ENCODE data around the gene RNF103.
"Not testable (repeated sequence)": the region's sequence is repeated elsewhere in the genome, so short reads cannot be mapped to it uniquely, and the experiment has no call there.

RNF103 gene, protein sequence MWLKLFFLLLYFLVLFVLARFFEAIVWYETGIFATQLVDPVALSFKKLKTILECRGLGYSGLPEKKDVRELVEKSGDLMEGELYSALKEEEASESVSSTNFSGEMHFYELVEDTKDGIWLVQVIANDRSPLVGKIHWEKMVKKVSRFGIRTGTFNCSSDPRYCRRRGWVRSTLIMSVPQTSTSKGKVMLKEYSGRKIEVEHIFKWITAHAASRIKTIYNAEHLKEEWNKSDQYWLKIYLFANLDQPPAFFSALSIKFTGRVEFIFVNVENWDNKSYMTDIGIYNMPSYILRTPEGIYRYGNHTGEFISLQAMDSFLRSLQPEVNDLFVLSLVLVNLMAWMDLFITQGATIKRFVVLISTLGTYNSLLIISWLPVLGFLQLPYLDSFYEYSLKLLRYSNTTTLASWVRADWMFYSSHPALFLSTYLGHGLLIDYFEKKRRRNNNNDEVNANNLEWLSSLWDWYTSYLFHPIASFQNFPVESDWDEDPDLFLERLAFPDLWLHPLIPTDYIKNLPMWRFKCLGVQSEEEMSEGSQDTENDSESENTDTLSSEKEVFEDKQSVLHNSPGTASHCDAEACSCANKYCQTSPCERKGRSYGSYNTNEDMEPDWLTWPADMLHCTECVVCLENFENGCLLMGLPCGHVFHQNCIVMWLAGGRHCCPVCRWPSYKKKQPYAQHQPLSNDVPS

DNA sequence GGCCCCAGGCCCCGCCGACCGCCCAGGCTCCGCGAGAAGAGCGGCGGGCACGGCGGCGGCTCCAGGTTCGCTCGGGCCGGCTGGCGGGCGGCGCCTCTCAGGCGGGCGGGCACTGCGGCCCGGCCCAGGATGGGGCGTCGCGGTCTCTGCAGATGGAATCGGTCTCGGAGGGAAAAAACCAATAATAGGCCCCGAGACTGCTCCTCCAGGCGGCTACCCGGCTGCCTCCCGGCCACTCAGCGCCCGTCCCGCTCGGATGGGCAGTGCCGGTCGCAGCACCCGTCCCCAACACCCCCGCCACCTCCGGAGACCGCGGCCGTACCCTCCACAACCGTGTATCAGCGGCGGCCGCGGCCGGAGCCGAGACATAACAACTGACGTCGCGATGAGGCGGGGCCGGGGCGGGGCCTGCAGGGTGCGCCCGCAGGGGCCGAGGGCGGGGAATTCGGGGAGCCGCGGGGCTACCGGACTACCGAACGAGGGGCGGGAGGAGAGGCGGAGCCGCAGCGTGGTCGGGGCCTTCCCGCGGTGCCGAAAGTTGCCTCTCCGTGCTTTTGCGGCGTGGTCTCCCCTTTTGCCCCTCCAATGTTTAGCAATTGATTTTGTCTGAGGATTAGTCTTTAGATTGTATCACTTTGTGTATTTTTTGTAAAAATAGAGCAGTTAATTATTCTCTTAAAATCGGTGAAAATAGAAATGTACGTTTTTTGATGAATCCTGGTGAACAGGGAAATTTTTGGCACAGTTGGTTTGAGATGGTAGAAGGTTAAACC lies at the start of gene RNF103:
TSS of gene RNF103 (minus strand) at position 372 of the 773 bp plus-strand sequence. CDS start 979 bp downstream, outside the sequence.
- DNase-seq: peak; percentile 91

DNA sequence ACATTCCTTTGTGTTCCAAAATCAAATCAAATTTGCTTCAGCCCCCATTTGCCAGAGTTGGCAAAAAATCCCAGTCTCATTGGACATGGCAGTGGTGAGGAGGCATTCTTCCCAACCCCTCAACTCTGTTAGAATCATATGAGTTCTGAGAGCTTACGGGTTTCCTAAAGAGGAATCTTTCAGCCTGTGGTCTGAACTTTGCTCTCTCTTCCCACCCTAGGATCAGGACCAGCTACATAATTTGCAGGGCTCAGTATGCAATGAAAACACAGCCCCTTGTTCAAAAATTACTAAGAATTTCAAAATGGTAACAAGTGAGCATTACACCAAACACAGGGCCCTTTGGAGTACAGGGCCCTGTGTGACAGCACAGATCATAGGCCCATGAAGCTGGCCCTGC lies 49.3 kb upstream of the RNF103 start:
- no peak for DNase-seq

DNA sequence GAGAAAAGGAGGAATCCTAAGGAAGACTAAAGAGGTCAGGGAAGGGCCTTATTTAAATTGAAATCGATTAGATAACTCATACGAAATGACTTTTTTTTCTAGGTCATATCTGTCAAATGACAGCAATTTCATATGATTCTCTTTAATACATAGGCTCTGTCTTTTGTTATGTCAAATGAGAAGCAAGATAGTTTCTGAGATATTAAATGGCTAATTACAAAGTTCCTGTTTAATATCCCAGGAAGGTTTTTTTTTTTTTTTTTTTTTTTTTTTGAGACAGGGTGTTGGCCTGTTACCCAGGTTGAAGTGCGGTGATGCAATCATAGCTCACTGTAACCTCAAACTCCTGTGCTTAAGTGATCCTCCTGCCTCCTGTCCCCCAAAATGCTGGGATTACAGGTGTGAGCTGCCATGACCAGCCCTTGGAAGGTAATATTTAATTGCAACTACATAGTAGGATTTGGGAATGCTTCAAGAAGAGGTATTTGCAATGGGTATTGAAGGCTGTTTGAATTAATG lies 48.4 kb upstream of the RNF103 start:
- DNase-seq: no peak

DNA sequence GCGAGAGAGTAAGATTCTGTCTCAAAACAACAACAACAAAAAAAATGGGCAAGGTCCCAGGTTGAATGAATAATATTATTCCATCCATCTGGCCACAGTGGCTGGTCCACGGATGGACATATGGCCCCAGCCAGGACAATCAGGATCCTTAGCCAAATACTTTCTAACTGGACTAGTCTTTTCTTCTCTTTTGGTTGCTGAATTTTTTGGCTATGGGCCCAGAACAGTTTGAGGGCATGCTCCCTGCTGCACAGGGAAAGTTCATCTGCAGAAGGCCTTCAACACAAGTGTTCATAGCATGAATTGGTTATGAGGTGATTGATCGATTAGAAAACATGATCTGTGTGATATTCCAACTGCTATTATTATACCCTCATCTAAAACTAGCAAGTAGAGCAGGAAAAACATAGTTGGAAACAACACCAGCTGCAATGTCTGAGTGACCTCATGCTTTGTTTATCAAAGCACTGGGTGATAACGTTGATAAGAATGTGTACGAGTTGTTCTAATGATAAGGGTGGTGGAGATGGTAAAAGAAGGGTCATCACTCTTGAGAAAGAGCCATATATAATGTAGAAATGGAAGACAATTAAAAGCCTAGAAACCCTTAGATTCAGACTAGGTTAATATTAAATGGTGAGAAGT lies 47.8 kb upstream of the RNF103 start:
- no peak for DNase-seq

DNA sequence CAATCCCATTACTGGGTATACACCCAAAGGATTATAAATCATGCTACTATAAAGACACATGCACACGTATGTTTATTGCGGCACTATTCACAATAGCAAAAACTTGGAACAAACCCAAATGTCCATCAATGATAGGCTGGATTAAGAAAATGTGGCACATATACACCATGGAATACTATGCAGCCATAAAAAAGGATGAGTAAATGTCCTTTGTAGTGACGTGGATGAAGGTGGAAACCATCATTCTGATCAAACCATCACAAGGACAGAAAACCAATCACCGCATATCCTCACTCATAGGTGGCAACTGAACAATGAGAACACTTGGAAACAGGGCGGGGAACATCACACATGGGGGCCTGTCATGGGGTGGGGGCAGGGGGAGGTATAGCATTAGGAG lies 45.7 kb upstream of the RNF103 start:
- DNase-seq: not testable (repeated sequence)

DNA sequence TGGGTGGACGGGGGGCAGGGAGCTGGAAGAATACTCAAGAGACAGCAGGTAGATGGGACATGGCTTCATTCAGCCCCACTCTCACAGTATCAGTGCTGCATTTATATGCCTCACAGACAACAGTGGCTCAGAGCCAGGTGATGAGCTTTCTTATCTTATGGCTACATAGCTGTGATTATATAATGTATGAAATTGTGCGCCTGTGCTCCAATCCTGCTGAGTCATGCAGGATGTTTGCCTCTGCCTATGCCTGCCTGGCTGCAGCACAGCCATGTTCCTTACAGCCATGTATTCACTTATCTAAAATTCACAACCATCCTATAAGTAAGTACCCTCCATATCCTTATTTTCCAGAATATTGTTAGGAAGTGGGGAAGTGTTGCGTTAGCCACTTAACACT lies 37.7 kb upstream of the RNF103 start:
- DNase-seq: no peak

DNA sequence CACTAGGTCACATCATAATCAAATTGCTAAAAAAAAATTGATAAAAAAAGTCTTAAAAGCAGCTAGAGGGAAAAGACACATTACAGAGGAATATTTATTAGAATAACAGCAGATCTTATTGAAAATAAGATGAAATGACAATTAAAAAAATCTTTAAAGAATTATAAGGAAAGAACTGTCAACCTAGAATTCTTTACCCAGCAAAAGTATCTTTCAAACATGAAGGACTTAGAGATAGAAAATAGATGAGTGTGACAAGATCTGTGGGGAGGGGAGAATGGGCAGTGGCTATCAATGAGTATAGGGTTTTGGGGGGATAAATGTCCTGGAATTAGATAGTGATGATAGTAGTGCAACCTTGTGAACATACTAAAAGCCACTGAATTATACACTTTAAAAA lies 26.5 kb upstream of the RNF103 start:
- no peak for DNase-seq

DNA sequence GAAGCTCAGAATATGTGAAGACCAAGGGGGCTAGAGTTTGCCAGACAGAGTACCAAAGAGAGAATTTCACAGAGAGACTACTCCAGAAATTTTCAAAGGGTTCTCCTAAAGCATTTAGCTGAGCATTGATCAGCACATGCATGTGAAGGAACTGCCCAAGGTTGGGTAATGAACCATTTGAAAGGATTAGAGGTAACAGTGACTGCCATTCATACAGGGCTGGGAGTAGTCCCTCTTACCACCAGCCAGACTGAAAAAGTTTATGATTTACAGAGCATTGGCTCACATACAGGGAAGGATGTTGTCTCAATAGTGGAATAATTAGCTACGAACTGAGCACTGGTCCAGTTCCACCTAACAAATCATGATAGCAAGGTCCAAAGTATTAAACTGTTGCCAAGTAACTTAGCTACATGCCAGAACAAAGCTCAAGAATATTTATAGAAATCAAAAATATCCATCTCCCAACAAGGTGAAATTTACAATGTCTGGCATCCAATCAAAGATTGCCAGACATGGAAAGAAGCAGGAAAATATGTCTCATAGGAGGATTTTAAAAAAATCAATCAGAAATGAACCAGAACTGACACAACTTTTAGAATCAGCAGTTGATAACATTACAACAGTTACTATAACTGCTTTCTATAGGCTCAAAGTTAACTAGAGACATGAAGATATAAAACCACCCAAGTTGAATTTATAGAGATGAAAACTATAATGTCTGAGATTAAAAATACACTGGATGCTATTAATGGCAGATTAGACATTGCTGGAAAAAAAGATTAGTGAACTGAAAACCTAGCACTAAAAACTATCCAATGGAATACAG lies 25.7 kb upstream of the RNF103 start:
- DNase-seq: no peak

DNA sequence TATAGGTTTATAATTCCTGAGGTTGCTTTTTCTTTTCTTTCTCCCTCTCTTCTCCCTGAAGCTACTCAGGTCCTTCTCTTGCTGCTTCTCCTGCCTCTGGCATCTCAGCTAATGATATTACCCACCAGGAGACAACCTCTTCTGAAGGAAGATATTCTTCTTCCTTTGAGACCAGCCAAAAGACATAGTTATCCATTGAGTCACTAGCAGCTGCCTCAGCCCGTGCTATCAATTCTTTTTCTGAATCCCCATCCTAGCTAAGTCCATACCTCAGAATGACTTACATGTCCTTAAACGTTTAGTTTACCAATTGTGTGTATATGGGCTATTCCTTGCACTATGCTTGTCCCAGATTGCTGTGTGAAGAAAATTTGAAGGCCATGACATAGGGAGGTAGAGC lies 25.0 kb upstream of the RNF103 start:
- DNase-seq: no peak

DNA sequence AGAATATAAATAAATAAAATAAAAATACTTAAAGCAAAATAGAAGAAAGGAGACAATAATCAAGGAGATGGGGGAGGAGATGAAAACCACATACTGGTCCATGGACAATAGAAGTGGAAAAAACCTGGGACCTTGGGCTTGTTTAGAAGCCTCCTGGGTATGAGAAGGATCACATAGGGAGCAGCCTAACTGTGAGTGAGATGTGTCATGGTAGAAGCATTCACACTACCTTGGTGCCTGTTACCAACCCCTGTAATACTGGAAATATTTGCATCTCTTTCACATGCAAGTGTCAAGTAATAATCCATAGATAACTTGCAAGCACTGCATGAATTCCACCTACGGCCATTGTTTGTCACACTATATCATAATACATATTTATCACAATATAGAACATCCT lies 23.2 kb upstream of the RNF103 start:
- no peak for DNase-seq

DNA sequence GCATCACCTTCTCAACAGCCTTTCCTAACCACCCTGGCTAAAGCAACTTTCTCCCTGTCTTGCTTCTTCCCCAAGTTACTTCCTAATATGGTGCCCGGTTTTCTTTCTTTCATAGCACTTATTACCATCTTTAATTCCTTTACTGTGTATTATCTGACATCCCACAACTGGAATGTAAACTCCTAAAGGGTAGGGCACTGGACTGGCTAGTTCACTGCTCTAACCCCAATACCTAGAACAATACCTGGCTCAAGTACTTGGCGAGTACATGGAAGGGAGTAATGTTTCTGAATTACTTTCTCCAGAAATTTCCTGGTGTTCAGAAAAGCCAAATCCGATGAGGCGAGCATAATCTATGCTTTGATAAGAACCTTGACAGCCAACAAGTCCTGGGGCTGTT lies 22.7 kb upstream of the RNF103 start:
- no peak for DNase-seq

DNA sequence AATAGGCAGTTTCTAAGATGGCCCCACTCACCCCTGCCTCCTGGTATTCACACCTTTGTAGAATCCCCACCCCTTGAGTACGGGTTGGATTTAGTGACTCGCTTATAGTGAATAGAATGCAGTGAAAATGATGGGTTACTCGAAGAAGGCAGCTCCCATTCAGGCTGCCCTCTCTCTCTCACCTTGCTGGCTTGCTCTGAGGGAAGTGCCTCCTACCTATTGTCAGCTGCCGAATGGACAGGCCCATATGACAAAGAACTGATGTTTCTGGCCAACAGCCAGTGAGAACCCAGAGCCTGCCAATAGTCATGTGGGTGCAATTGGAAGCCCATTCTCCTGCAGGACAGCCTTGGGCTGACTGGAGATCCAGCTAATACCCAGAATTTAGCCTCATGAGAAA lies 22.1 kb upstream of the RNF103 start:
- no peak for DNase-seq

DNA sequence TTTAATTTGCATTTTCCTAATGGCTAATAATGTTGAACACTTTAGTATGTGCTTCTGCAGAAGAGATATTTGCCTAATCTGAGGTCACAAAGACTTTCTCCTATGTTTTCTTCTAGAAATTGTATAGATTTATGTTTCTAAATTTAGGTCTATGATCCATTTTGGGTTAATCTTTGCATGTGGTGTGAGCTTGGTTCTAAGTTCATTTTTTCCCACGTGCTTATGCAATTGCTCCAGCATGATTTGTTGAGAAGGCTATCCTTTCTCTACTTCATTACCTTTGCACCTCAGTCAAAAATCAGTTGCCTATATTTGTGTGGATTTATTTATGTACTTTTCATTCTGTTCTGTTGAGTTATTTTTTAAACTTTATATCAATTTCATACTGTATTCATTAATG lies 15.0 kb upstream of the RNF103 start:
- DNase-seq: no peak

DNA sequence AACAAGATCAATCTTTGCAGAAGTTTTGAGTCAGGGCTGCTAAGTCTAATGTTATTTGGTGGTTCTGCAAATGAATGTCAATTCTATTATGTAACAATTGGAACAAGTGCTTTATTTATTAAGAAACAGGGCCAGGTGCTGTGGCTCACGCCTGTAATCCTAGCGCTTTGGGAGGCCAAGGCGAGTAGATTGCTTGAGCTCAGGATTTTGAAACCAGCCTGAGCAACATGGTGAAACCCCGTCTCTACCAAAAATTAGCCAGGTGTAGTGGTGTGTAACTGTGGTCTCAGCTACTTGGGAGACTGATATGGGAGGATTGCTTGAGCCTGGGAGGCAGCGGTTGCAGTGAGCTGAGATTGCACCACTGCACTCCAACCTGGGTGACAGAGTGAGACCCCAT lies 13.2 kb upstream of the RNF103 start:
- no peak for DNase-seq

DNA sequence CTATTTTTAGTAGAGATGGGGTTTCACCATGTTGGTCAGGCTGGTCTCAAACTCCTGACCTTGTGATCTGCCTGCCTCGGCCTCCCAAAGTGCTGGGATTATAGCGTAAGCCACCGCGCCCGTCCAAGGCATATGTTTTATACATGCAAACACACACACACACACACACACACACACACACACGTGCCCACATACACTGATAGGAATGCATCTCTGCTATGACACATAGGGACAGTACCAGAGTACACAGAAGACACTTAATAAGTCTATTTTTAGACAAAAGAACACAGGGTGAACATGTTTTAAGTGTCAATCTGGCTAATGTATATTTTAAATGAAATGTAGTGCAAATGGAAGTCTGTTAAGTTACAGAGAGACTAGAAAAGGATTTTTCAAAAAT lies 10.7 kb upstream of the RNF103 start:
- DNase-seq: no peak

DNA sequence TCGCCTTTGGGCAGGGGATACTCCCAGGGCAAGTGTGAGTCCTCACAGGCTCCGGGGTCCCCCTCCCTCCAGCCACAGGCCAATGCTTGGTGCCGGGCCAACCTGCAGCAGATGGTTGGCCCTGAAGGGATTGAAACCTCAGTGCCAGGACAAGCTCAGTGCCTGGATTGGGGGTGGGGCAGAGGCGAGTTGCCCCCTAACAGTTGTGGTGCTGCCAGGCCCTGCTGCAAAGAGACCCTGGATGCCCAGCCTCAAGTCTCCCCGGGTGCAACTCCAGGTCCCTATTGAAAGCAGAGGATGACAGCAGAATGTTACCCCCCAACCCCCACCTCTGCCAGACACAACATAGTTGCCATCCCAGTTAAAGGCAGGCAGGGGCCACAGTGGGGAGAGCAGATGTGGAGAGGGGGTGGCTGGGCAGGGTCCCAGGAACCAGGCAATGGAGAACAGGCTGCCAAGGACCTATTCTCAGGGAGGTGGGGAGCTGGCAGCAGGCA lies 9.5 kb upstream of the RNF103 start:
- DNase-seq: no peak

DNA sequence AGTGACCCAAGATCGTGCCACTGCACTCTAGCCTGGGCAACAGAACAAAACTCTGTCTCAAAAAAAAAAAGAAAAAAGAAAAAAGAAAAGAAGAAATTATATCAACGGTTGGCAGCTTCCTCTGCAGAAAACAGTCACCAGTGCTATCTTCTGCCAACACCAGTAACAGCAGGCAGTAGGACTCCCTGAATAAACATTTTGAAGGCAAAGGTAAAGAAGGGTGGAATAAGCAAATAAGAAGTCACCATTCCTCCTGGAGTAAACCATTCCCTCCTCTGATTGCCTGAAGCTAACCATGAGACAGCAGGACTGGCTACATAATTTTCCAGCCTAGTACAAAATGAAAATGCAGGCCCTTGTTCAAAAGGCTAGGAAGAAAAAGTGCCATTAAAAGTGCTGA lies 9.0 kb upstream of the RNF103 start:
- DNase-seq: no peak

DNA sequence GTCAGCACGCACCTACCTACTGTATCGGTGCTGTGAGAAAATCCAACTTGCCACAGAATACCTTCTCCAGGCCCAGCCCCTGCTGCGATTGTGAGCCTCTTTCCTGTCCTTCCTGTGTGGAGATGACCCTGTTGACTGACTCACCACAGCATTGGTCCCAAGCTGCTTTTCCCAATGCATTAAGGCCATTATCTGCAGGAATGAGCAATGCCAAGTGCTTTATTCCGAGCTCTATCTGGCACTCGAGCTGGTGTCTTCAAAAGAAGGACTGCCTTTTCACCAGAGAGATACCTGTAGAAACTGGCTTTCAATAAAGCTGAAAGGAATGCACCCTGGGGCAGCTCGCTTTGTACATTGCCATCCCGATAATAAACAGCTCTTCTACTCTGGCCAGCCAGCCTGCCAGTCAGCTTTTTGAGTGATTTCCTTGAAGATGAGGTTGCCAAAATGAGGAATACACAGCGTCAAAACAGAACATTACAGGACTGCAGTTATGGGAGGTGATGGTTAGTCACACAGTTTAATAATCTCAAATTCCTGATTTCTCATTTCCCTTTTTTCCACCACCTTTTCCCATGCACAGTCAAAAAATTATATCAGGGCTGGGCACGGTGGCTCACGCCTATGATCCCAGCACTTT lies 8.3 kb upstream of the RNF103 start:
- no peak for DNase-seq

DNA sequence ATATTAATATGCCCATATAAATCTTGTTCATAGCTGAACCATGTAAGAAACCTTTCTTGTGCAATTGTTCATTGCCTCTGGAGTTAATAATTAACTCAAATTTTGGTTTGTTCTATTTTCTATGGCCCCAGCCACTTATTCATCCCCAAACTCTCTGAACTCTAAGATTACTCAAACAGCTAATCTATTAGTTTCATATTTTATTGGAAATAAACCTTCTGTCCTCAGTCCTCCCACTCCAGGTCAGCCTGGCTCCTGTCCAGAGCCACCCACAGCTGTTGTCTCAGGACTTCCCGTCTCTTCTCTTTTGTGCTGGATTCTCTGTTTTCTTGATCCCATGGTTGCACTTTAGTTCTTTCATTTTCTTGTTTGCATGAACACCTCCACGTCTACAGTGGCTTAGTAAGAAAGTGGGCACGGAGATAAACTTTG lies 4.4 kb upstream of the RNF103 start:
- DNase-seq: no peak

DNA sequence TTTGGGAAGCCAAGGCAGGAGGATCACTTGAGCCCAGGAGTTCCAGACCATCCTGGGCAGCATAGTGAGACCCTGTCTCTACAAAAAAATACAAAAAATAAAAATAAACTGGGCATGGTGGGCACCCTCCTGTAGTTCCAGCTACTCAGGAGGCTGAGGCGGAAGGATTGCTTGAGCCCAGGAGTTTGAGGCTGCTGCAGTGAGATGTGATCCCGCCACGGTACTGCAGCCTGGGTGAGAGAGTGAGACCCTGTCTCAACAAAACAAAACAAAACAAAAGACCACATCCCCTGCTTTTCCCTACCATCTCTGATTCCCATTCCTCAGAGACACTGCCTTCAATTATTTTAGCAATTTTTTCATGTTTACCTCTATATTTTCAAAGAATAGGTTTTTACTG lies 3.9 kb upstream of the RNF103 start:
- no peak for DNase-seq

DNA sequence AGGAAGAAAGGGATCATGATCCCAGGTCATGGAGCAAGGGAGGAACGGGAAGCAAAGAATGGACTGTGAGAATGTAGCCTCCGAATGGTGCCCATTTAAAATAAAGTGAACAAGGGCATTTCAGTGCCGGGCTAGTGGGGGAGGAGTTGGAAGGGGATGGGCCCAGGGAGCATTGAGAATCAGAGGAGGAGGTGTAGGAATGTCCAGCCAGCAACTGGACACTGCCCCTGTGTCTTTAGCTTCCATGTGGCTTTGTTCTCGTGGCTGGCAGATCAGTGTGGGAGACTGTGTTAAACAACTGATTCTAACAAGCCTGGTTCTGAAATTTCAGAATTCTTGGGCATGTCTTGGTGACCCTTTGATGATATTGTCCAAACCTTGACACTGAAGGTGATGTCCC lies 1.4 kb upstream of the RNF103 start:
- DNase-seq: no peak

DNA sequence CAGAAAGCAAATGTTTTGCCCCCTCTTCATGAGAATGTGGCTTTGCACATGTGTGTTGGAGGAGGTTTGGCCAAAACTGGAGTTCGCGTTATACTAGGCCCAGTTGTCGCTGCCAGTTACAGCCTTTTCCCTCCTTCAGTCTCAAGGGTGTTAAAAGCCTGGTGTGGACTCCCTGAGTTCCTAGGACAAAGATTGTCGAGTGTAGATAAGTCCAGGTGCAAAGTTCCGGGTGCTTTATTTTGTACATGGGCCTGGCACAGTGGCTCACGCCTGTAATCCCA lies 542 bp upstream of the RNF103 start:
- no peak for DNase-seq

Measured in CD4-positive, alpha-beta T cell treated with Interleukin-4 for 4 hours (primary cell).